Mononuclear cell (primary cell): ENCODE measurements around the gene PERM1. TPM values are rescaled to one million over a fixed set of nuclear protein-coding genes. Genes with fewer than 3 reads are reported as not detected.

Source experiments
- H3K27me3 ChIP-seq: 2 replicates; pipeline ENCODE4 v1.6.0; 2011; ENCODE audit warnings: low read length, control low read depth; ENCODE audit not compliant: insufficient read depth
- H3K4me1 ChIP-seq: 2 replicates; pipeline ENCODE4 v1.5.1; 2011; ENCODE audit warnings: mild to moderate bottlenecking, low read length, control low read depth; ENCODE audit not compliant: insufficient read depth
- H3K4me3 ChIP-seq: 2 replicates; pipeline ENCODE4 v1.5.1; 2011; ENCODE audit warnings: mild to moderate bottlenecking, low read length, moderate library complexity
- H3K9me3 ChIP-seq: 2 replicates; pipeline ENCODE4 v1.5.1; 2011; ENCODE audit warnings: low read depth, mild to moderate bottlenecking, control low read depth, low read length
- total RNA-seq: library from RNA; depleted of rRNA; stranded (reverse); fragments of >200 nt; gene quantifications from one replicate; pipeline ENCODE4 v1.2.3, GENCODE V29; 2012

PERM1 gene
- total RNA-seq, 1 donor, result 0.10 TPM

- H3K4me1 ChIP-seq, result peaks cover 27% of the 10 kb centered on the region
- peaks cover 39% of the 10 kb centered on the region for H3K27me3 ChIP-seq
- H3K4me3 ChIP-seq, result no peak overlapping the region
- H3K9me3 ChIP-seq, result no peaks in the 10 kb centered on the region
Observed at GRCh38 chr1:1004780-1005697, 23.1 kb upstream of the PERM1 start.

DNA sequence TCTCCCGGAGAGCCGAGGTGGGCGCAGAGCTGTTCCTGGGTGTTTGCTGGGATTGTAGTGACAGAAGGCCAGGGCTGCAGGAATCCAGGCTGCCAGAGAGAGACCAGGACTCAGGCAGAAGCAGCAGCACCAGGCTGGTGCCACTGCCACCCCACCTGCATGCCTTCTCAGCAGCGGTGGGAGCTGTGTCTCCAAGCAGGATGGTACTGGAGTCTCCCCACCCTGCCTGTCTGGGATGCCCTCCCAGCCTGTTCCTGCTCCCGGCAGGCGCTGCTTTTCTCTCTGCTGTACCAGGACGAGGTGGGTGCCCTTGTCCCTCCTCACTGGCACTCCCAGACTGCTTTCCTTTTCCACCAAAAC lies 22.5 kb upstream of the PERM1 start:
- Histone ChIP-seq H3K27me3 (peaks cover 39% of the 10 kb centered on the region), H3K4me1 (peaks cover 32% of the 10 kb centered on the region), H3K9me3 (no peaks in the 10 kb centered on the region), H3K4me3 (no peak overlapping the region)

DNA sequence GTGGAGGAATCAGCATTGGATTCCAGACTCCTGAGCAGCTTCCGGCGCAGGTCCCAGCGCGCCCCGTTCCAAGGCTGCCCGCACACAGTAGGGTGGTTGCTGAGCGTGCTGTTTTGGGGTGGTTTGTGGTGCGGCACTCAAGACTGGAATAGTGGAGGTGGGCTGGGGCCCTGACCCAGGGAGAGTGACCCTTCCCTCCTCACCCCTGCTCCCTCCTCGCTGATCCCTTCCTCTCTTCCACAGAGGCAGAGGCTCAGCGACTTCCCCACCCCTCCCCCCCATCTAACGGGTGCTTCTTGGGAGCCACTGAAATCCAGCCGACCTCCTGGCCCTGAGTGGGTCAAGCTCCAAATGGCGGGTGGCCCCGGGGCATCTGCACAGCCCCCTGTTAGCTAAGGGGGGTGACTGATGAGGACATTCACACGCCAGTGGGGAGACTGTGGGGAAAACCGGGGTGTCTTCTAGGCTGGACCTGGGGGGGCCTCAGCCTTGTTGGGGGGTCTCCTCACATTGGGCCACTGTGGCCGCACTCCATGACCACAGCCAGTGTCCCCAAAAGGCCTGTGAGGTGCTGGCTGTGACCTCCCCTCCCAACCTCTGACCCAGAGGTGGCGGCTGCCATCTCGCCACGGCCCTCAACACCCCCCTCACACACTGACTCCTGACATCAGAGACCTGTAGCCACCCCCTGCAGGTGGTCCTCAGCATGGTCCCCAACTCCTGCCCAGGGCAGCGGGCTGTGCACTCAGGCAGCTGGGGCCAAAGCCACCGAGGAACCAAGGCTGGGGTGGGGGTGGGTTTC lies 21.9 kb upstream of the PERM1 start:
- Histone ChIP-seq H3K27me3 (peaks cover 40% of the 10 kb centered on the region), H3K4me3 (no peak overlapping the region), H3K4me1 (peaks cover 38% of the 10 kb centered on the region), H3K9me3 (no peaks in the 10 kb centered on the region)

GRCh38 chr1:1001057-1001783 lies 19.3 kb upstream of the PERM1 start:
- peaks cover 44% of the 10 kb centered on the region for H3K4me1 ChIP-seq
- peaks cover 59% of the 10 kb centered on the region for H3K27me3 ChIP-seq
- no peaks in the 10 kb centered on the region for H3K9me3 ChIP-seq
- H3K4me3 ChIP-seq, result no peak overlapping the region

DNA sequence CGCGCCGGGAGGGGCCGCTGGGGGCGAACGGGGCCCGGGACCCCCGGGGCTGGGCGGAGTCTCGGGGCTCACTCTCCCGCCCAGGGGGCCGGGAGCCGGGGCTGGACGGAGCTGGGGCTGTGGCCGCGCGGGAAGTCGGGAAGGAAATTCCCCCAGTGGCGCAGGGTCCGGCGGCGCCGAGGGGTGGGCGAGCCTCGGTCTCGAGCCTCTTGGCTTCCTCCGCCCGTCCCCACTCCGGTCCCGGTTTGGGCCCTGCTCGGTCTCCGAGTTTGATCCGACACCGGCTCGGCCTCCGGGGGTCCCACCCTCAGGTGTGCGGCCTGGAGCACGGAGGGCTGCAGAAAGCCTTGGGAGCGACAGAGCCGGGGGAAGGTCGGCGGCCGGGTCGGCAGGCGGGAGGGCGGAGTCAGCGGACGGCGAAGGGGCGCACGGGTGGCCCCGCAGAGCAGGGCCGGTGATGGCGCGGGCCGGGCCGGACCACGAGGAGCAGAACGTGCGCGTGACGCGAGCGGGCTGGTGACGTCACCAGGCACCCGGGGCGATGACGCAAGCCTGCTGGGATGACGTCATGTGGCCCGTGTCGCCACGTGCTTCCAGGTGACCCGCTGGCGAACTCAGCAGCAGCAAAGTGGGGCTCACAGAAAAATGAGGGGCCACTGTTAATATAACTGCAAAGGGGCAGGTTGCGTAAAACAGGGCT lies 18.6 kb upstream of the PERM1 start:
- peak overlapping the region; percentile 13 for H3K4me3 ChIP-seq
- peaks cover 59% of the 10 kb centered on the region for H3K27me3 ChIP-seq
- H3K4me1 ChIP-seq, result peaks cover 44% of the 10 kb centered on the region
- H3K9me3 ChIP-seq, result no peaks in the 10 kb centered on the region

GRCh38 chr1:999725-1000356 lies 17.9 kb upstream of the PERM1 start, which contains the start of gene HES4:
TSS of gene HES4 (minus strand) at chr1:1000097. CDS start at chr1:999973, 124 bp downstream.
- H3K27me3 ChIP-seq, result peaks cover 54% of the 10 kb centered on the region
- H3K4me1 ChIP-seq, result peaks cover 39% of the 10 kb centered on the region
- no peaks in the 10 kb centered on the region for H3K9me3 ChIP-seq
- H3K4me3 ChIP-seq, result peak within 1 kb of the TSS; percentile 13

DNA sequence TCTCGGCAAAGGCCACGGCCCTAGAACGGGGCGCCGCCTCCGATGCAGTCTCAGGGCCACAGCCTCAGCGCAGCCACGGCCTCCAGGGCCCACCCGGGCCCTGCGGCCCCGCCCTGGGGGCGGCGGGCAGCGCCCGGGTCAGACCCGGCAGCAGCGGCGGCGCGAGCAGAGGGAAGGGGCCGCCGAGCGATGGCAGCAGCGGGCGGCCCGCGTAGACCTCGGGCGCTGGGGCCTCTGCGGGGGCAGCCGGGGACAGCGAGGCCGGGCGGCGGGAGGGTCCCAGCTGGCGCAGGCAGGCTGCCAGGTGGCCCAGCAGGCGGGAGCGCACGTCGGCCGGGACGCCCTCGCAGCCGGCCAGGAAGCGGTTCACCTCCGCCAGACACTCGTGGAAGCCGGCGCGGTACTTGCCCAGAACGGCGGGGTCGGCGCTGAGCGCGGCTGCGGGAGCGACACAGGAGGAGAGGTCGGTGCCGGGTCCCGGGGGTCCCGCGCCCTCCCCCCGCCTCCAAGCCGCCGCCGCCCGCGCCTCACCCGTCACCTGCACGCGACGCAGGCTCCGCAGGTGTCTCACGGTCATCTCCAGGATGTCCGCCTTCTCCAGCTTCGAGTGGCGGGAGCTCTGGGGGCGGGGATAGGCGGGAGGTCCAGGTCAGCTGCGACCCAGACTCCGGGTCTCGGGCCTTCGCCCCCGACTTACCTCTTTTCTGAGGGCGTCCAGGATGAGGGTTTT lies 17.3 kb upstream of the PERM1 start:
- peaks cover 51% of the 10 kb centered on the region for H3K27me3 ChIP-seq
- peaks cover 39% of the 10 kb centered on the region for H3K4me1 ChIP-seq
- peak overlapping the region; percentile 13 for H3K4me3 ChIP-seq
- no peaks in the 10 kb centered on the region for H3K9me3 ChIP-seq

DNA sequence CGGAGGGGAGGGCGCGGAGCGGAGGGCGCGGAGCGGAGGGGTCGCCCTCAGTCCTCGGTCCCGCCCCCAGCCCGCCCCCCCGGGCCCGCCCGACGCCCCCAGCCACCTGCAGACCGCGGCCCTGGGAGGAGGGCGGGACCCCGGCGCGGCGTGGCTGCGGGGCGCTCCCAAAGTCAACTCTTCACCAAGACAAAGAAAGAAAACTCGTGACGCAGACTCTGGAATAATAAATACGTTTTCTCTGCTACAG lies 16.8 kb upstream of the PERM1 start:
- H3K4me1 ChIP-seq, result peaks cover 39% of the 10 kb centered on the region
- no peaks in the 10 kb centered on the region for H3K9me3 ChIP-seq
- H3K4me3 ChIP-seq, result no peak overlapping the region
- H3K27me3 ChIP-seq, result peaks cover 46% of the 10 kb centered on the region

DNA sequence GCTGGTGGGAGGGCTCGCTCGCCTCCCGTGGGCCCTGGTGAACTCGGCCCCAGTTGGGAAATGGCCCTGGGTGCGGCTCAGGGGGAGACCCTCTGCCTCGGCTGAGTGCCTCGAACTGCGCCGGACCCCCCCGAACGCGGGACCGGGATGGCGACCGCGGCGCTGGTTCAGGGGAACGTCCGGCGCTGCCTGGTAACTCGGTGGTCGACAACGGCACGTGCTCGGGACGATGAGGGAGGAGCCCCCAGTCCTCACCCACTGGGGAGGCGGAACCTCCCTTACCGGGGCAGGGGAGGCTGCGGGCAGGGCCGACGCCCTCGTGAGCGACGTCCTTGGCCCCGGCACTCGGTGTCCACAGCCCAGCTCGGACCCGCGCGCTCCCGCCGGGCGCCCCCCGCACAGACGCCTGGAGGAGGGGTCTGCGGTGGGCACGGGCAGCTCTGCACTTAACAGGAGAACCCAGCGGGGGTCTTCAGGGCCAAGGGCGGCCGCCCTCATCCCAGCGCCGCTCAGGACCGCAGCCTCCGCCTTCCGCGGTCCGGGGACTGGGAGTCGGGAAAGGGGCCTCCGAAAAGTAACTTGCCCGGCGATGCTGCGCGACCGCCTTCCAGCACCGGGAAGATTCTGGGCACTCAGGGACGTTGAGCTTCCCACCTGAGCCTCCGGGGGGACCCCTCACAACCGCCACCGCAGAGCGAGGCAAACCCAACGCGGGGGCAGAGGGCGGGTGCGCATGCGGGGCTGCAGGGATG lies 16.3 kb upstream of the PERM1 start:
- no peaks in the 10 kb centered on the region for H3K9me3 ChIP-seq
- H3K4me3 ChIP-seq, result no peak overlapping the region
- H3K4me1 ChIP-seq, result peaks cover 39% of the 10 kb centered on the region
- peaks cover 41% of the 10 kb centered on the region for H3K27me3 ChIP-seq

GRCh38 chr1:997713-997992 lies 15.8 kb upstream of the PERM1 start:
- H3K4me1 ChIP-seq, result peaks cover 39% of the 10 kb centered on the region
- H3K9me3 ChIP-seq, result no peaks in the 10 kb centered on the region
- H3K27me3 ChIP-seq, result peaks cover 38% of the 10 kb centered on the region
- H3K4me3 ChIP-seq, result no peak overlapping the region

DNA sequence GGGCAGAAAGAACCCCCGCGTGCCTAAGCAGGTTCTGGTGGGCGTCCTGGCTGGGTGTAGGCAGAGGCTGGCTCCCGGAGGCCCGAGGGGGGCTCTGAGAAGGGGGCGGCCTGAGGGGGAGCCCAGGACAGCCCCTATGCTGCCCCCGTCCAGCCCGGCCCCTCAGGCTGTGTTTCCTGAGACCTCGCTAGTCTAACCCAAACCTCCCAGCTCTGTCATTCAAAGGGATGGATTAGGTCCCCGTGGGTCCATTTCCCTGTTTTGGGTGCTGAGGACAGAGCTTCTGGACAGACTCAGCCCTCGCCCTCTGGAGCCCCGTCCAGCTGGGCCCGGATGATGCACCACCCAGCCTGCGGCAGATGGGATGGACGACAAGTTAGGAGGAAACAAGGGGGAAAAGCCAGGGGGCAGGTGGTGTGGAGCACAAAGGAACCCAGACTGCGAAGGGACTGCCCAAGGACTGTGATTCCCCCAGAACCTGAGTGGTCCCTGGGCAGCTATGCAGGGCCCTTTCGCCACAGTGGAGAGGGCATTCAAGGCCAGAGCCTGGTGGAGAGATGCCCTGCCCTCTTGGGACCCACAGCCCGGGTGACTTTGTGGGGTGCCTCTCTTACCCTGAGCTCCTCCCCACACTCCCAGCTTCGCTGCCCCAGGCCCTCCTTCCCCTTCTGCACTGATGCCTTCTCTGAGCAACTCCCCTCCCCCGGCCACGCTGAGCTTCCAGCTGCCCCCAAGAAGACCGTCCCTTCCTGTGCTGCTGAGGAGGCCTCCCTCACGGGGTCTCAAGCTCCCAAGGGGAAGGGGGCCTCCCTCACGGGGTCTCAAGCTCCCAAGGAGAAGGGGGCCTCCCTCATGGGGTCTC lies 15.2 kb upstream of the PERM1 start:
- peaks cover 37% of the 10 kb centered on the region for H3K4me1 ChIP-seq
- H3K4me3 ChIP-seq, result no peak overlapping the region
- H3K27me3 ChIP-seq, result peaks cover 35% of the 10 kb centered on the region
- H3K9me3 ChIP-seq, result no peaks in the 10 kb centered on the region

DNA sequence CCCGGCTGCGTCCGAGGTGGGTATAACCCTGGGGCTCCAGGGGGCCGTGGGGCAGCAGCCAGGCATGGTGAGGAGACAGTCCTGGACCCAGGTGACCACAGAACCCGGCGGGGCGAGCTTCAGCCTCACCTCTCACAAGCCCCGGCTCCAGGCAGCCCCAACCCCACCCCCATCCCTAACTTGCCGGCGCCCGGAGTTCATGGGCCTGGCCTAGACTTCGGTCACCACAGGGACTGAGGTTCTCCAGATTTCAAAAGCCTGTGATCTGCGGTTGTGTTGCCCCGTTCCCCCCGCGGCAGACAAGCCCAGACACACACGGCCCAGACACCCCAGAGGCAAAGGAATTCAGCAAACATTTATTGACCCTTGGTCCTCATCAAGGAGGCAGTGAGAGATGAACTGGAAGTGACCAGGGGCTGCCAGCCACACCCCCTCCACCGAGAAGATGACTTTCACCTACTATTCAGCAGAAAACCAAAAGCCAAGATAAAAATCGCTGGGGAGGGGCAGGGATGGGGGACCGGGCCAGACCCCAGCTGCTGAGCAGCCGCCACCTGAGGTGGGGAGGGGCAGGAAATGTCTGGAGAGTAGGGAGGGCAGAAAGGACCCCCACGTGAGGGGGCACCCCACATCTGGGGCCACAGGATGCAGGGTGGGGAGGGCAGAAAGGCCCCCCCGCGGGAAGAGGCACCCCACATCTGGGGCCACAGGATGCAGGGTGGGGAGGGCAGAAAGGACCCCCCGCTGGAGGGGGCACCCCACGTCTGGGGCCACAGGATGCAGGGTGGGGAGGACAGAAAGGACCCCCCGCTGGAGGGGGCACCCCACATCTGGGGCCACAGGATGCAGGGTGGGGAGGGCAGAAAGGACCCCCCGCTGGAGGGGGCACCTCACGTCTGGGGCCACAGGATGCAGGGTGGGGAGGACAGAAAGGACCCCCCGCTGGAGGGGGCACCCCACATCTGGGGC lies 14.1 kb upstream of the PERM1 start:
- Histone ChIP-seq H3K4me3 (no peak overlapping the region), H3K4me1 (peaks cover 26% of the 10 kb centered on the region), H3K27me3 (peaks cover 28% of the 10 kb centered on the region), H3K9me3 (no peaks in the 10 kb centered on the region)
